GM21737 (cell line): ENCODE measurements around the gene WDR27.

ENCODE experiments used
- ATAC-seq: cut with Tn5 transposase; IDR thresholded peaks from one replicate; pipeline ENCODE4 v1.9.1; 2021; ENCODE audit warnings: mild to moderate bottlenecking, moderate library complexity; ENCODE audit not compliant: unreplicated experiment

The WDR27 gene

GRCh38 chr6:169641461-169642085, 60.3 kb downstream of the WDR27 start:
- no peak for ATAC-seq

GRCh38 chr6:169640983-169641382, 60.8 kb downstream of the WDR27 start:
- no peak for ATAC-seq

- ATAC-seq: no peak
Observed at GRCh38 chr6:169640351-169640852, 61.4 kb downstream of the WDR27 start.

GRCh38 chr6:169639653-169640278, 62.1 kb downstream of the WDR27 start:
- ATAC-seq: no peak

- no peak for ATAC-seq
Observed at GRCh38 chr6:169638915-169639314, 62.9 kb downstream of the WDR27 start.

- no peak for ATAC-seq
Observed at GRCh38 chr6:169638388-169638787, 63.4 kb downstream of the WDR27 start.

GRCh38 chr6:169635345-169635744, 66.5 kb downstream of the WDR27 start:
- ATAC-seq: no peak

GRCh38 chr6:169632841-169633240, 69.0 kb downstream of the WDR27 start:
- no peak for ATAC-seq

- ATAC-seq: no peak
Observed at GRCh38 chr6:169629256-169629655, 72.6 kb downstream of the WDR27 start.

- no peak for ATAC-seq
Observed at GRCh38 chr6:169627736-169628607, 73.9 kb downstream of the WDR27 start.

- ATAC-seq: no peak
Observed at GRCh38 chr6:169626649-169627048, 75.2 kb downstream of the WDR27 start.

GRCh38 chr6:169626169-169626568, 75.7 kb downstream of the WDR27 start:
- ATAC-seq: no peak

- ATAC-seq: no peak
Observed at GRCh38 chr6:169625376-169625775, 76.5 kb downstream of the WDR27 start.

GRCh38 chr6:169624785-169625184, 77.0 kb downstream of the WDR27 start:
- no peak for ATAC-seq

GRCh38 chr6:169623975-169624374, 77.9 kb downstream of the WDR27 start:
- ATAC-seq: no peak

- no peak for ATAC-seq
Observed at GRCh38 chr6:169623343-169623742, 78.5 kb downstream of the WDR27 start.

GRCh38 chr6:169622618-169623017, 79.2 kb downstream of the WDR27 start:
- ATAC-seq: no peak

GRCh38 chr6:169621311-169621710, 80.5 kb downstream of the WDR27 start:
- ATAC-seq: no peak

GRCh38 chr6:169620171-169621130, 81.4 kb downstream of the WDR27 start:
- ATAC-seq: no peak

- no peak for ATAC-seq
Observed at GRCh38 chr6:169619650-169620049, 82.2 kb downstream of the WDR27 start.
